Astrocyte (in vitro differentiated cells and primary cell): ENCODE data around the gene RNFT2. TPM values are rescaled to one million over a fixed set of nuclear protein-coding genes. Genes with fewer than 3 reads are reported as not detected.

ENCODE experiments used
- DNase-seq: peaks from one replicate; pipeline ENCODE4 v3.0.0-alpha.2; 2010; ENCODE audit warnings: low read depth
- FAIRE-seq: peaks from 2 replicates; lab custom pipeline; 2011; peaks lifted over from hg19 to GRCh38; lab: Jason Lieb, UNC
- H2AFZ ChIP-seq: 2 replicates; pipeline ENCODE4 v1.6.0; 2012; ENCODE audit warnings: low read depth, low read length, inconsistent platforms
- H3K27ac ChIP-seq: 2 replicates; pipeline ENCODE4 v1.5.1; 2011; ENCODE audit warnings: low read depth, low read length, inconsistent platforms
- H3K27me3 ChIP-seq: 2 replicates; pipeline ENCODE4 v1.6.0; 2011; ENCODE audit warnings: low read length, inconsistent platforms; ENCODE audit not compliant: insufficient read depth
- H3K36me3 ChIP-seq: 2 replicates; pipeline ENCODE4 v1.5.1; 2011; ENCODE audit warnings: low read length, inconsistent platforms; ENCODE audit not compliant: insufficient read depth
- H3K4me1 ChIP-seq: 2 replicates; pipeline ENCODE4 v1.5.1; 2011; ENCODE audit warnings: low read length, inconsistent platforms; ENCODE audit not compliant: insufficient read depth
- H3K4me2 ChIP-seq: 2 replicates; pipeline ENCODE4 v1.6.0; 2012; ENCODE audit warnings: low read length, inconsistent platforms
- H3K4me3 ChIP-seq: 2 replicates; pipeline ENCODE4 v1.5.1; 2011; ENCODE audit warnings: low read depth, mild to moderate bottlenecking, low read length, inconsistent platforms; ENCODE audit not compliant: insufficient read depth
- H3K79me2 ChIP-seq: 2 replicates; pipeline ENCODE4 v1.6.0; 2012; ENCODE audit warnings: mild to moderate bottlenecking, low read length, inconsistent platforms; ENCODE audit not compliant: insufficient read depth
- H3K9ac ChIP-seq: 2 replicates; pipeline ENCODE4 v1.6.0; 2012; ENCODE audit warnings: mild to moderate bottlenecking, low read length, inconsistent platforms
- H3K9me3 ChIP-seq: 2 replicates; pipeline ENCODE4 v1.5.1; 2012; ENCODE audit warnings: low read depth, mild to moderate bottlenecking, low read length, inconsistent platforms; ENCODE audit not compliant: insufficient read depth
- H4K20me1 ChIP-seq: 2 replicates; pipeline ENCODE4 v1.6.0; 2012; ENCODE audit warnings: low read length, inconsistent platforms; ENCODE audit not compliant: insufficient read depth
- H3K27ac Mint-ChIP-seq: one replicate; pipeline ENCODE4 v1.8.0; 2021; ENCODE audit warnings: mild to moderate bottlenecking, mixed read lengths; ENCODE audit not compliant: unreplicated experiment
- H3K27me3 Mint-ChIP-seq: one replicate; pipeline ENCODE4 v1.8.0; 2021; ENCODE audit warnings: low read depth, mixed read lengths; ENCODE audit not compliant: unreplicated experiment
- H3K36me3 Mint-ChIP-seq: one replicate; pipeline ENCODE4 v1.8.0; 2021; ENCODE audit warnings: low read depth, mixed read lengths; ENCODE audit not compliant: unreplicated experiment
- H3K4me1 Mint-ChIP-seq: one replicate; pipeline ENCODE4 v1.8.0; 2021; ENCODE audit warnings: low read depth, mixed read lengths; ENCODE audit not compliant: unreplicated experiment
- H3K4me3 Mint-ChIP-seq: one replicate; pipeline ENCODE4 v1.8.0; 2021; ENCODE audit warnings: mild to moderate bottlenecking, moderate library complexity, mixed read lengths; ENCODE audit not compliant: unreplicated experiment
- H3K9me3 Mint-ChIP-seq: one replicate; pipeline ENCODE4 v1.8.0; 2021; ENCODE audit warnings: mild to moderate bottlenecking, mixed read lengths; ENCODE audit not compliant: unreplicated experiment
- EZH2 ChIP-seq: IDR thresholded peaks from 2 replicates; pipeline ENCODE4 v1.6.1; 2012; ENCODE audit warnings: mild to moderate bottlenecking, low read length, inconsistent platforms; ENCODE audit not compliant: insufficient read depth
- total RNA-seq: library from RNA; stranded (reverse); gene quantifications from 2 replicates; pipeline ENCODE4 v1.2.1, GENCODE V29; 2021
- TF ChIP-seq, protein P1 (sequence below): IDR thresholded peaks from 2 replicates; pipeline ENCODE4 v1.5.1; 2011; ENCODE audit warnings: low read depth, mild to moderate bottlenecking, inconsistent platforms, low read length, moderate library complexity; ENCODE audit not compliant: insufficient read depth

The RNFT2 gene
- total RNA-seq, 1 donor from 2014 or later: 8.9 TPM

DNA sequence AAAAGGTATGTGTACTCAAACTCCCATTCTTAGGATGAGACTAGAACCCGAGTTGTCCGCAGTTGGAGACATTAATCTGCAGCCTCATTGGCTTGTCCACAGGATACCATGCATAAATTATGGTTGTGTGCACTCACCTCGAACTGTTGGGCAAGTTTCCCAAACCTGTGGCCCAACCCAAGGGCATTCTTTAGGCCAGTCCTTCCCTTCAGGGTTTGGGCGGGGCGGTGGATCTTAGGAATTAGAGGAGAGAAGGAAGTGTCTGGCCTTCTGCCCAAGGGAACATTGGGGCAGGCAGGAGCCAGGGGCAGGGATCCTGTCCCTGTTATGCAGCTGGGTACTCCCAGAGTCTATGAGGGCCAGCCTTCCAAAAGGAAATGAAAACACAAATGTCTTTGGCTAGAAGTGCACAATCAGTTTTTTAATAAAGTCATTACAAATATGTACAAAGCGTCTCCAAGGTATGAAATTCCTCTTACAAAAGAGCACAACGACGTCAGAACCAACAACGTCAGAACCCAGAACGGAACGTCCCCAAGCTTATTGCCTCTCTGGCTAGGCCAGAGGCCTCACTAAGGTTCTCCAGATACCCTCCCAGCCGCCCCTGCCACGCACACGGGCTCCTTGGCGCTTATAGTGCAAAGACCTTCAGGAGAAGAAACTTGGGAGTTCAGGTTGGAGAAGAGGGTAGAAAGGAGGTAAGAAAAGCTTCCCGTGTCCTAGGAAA, 117.8 kb downstream of the RNFT2 start:
- H3K4me3 Mint-ChIP-seq: no peak overlapping the region
- FAIRE-seq: no peak
- H3K9me3 ChIP-seq: no peaks in the 10 kb centered on the region
- no peaks in the 10 kb centered on the region for H4K20me1 ChIP-seq
- DNase-seq: no peak
- H3K9me3 Mint-ChIP-seq: no peaks in the 10 kb centered on the region
- peaks cover 18% of the 10 kb centered on the region for H3K4me1 Mint-ChIP-seq
- no peak overlapping the region for H3K27ac ChIP-seq
- H3K36me3 ChIP-seq: no peaks in the 10 kb centered on the region
- H3K27me3 ChIP-seq: peaks cover 15% of the 10 kb centered on the region
- TF ChIP-seq EZH2: no peak
- TF ChIP-seq, protein P1, sequence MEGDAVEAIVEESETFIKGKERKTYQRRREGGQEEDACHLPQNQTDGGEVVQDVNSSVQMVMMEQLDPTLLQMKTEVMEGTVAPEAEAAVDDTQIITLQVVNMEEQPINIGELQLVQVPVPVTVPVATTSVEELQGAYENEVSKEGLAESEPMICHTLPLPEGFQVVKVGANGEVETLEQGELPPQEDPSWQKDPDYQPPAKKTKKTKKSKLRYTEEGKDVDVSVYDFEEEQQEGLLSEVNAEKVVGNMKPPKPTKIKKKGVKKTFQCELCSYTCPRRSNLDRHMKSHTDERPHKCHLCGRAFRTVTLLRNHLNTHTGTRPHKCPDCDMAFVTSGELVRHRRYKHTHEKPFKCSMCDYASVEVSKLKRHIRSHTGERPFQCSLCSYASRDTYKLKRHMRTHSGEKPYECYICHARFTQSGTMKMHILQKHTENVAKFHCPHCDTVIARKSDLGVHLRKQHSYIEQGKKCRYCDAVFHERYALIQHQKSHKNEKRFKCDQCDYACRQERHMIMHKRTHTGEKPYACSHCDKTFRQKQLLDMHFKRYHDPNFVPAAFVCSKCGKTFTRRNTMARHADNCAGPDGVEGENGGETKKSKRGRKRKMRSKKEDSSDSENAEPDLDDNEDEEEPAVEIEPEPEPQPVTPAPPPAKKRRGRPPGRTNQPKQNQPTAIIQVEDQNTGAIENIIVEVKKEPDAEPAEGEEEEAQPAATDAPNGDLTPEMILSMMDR: no peak
- H3K27ac Mint-ChIP-seq: no peak overlapping the region
- no peaks in the 10 kb centered on the region for H3K36me3 Mint-ChIP-seq
- H3K4me1 ChIP-seq: peaks cover 2% of the 10 kb centered on the region
- H3K4me2 ChIP-seq: no peak overlapping the region
- H2AFZ ChIP-seq: no peak overlapping the region
- no peak overlapping the region for H3K9ac ChIP-seq
- no peak overlapping the region for H3K4me3 ChIP-seq
- no peaks in the 10 kb centered on the region for H3K79me2 ChIP-seq
- peaks cover 22% of the 10 kb centered on the region for H3K27me3 Mint-ChIP-seq

DNA sequence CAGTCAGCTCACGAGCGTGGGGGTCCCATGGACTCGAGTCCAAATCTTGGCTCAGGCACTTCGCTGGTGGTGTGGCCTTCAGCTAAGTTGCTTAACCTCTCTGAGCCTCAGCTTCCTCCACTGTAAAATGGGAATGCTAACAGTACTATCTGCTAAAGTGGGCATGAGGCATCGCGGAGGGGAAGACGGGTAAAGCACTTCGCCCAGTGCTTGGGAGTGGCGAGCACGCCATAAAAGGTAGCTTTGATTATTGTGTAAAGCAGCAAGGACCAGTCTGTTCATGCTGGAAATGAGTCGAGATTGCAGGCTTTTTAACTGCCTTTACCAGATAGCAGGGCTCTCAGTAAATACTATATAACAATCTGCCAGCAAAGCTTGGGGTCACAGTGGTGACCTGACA, 118.6 kb downstream of the RNFT2 start:
- Histone ChIP-seq H3K4me1 (peaks cover 11% of the 10 kb centered on the region), H3K9ac (no peak overlapping the region), H3K9me3 (no peaks in the 10 kb centered on the region), H2AFZ (no peak overlapping the region), H4K20me1 (no peaks in the 10 kb centered on the region), H3K79me2 (no peaks in the 10 kb centered on the region), H3K4me3 (no peak overlapping the region), H3K4me2 (no peak overlapping the region), H3K27me3 (peaks cover 15% of the 10 kb centered on the region), H3K27ac (no peak overlapping the region), H3K36me3 (no peaks in the 10 kb centered on the region)
- H3K4me1 Mint-ChIP-seq: peaks cover 22% of the 10 kb centered on the region
- no peaks in the 10 kb centered on the region for H3K36me3 Mint-ChIP-seq
- H3K27me3 Mint-ChIP-seq: peaks cover 21% of the 10 kb centered on the region
- no peak overlapping the region for H3K27ac Mint-ChIP-seq
- H3K9me3 Mint-ChIP-seq: peaks cover 2% of the 10 kb centered on the region
- TF ChIP-seq, protein P1: no peak
- TF ChIP-seq EZH2: no peak
- FAIRE-seq: no peak
- H3K4me3 Mint-ChIP-seq: no peak overlapping the region
- no peak for DNase-seq

DNA sequence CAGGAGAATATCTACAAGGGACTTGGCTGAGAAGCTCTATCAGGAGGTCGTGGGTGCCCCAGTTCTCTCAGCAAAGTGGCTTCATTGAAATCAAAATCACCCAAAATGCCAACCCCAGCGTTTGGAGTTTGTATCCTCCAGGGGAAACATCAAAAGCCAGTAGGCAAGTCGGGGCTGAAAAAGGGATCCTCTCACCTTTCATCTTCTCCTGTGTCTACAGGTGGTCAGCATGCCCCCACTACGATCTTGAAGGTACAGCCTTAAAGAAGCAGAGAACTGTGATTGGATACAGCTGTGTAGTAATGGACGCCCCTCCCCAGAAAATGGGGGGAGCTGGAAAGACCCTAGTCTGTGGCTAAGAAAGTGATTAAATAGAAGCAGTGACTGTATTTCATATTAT, 121.0 kb downstream of the RNFT2 start:
- no peak overlapping the region for H3K4me2 ChIP-seq
- TF ChIP-seq, protein P1: no peak
- no peak for TF ChIP-seq EZH2
- no peaks in the 10 kb centered on the region for H3K36me3 Mint-ChIP-seq
- H3K27me3 Mint-ChIP-seq: peaks cover 5% of the 10 kb centered on the region
- no peak overlapping the region for H3K9ac ChIP-seq
- DNase-seq (no peak), FAIRE-seq (no peak)
- H3K79me2 ChIP-seq: no peaks in the 10 kb centered on the region
- no peak overlapping the region for H3K27ac ChIP-seq
- H4K20me1 ChIP-seq: no peaks in the 10 kb centered on the region
- no peak overlapping the region for H3K4me3 ChIP-seq
- H3K27ac Mint-ChIP-seq: no peak overlapping the region
- no peak overlapping the region for H2AFZ ChIP-seq
- H3K4me3 Mint-ChIP-seq: no peak overlapping the region
- no peaks in the 10 kb centered on the region for H3K36me3 ChIP-seq
- no peaks in the 10 kb centered on the region for H3K9me3 ChIP-seq
- peaks cover 28% of the 10 kb centered on the region for H3K4me1 Mint-ChIP-seq
- peaks cover 3% of the 10 kb centered on the region for H3K9me3 Mint-ChIP-seq
- peaks cover 17% of the 10 kb centered on the region for H3K4me1 ChIP-seq
- peaks cover 12% of the 10 kb centered on the region for H3K27me3 ChIP-seq
